Neural progenitor cell (in vitro differentiated cells): Measurements from ENCODE around the gene ITGA1. TPM values are rescaled to one million over a fixed set of nuclear protein-coding genes. Genes with fewer than 3 reads are reported as not detected.

Experiments
- DNase-seq: peaks from one replicate; pipeline ENCODE4 v3.0.0-alpha.2; 2016; ENCODE audit warnings: low spot score
- H2AFZ ChIP-seq: fragments of 200-600 bp; sonication (generic); replicated peaks from 2 replicates; pipeline ENCODE4 v1.6.1; 2016; ENCODE audit warnings: antibody characterized with exemption
- H3F3A ChIP-seq: fragments of 200-600 bp; sonication (generic); 2 replicates; pipeline ENCODE4 v1.6.1; 2016; ENCODE audit warnings: antibody characterized with exemption, low read depth
- H3K27ac ChIP-seq: fragments of 200-600 bp; sonication (generic); 2 replicates; pipeline ENCODE4 v1.5.1; 2016; ENCODE audit warnings: mild to moderate bottlenecking
- H3K27me3 ChIP-seq: fragments of 200-600 bp; sonication (generic); 2 replicates; pipeline ENCODE4 v1.6.1; 2016; ENCODE audit warnings: mild to moderate bottlenecking, moderate library complexity
- H3K36me3 ChIP-seq: fragments of 200-600 bp; sonication (generic); 2 replicates; pipeline ENCODE4 v1.5.1; 2016
- H3K4me1 ChIP-seq: fragments of 200-600 bp; sonication (generic); 2 replicates; pipeline ENCODE4 v1.6.1; 2016; ENCODE audit warnings: mixed run types
- H3K4me2 ChIP-seq: fragments of 200-600 bp; sonication (generic); 2 replicates; pipeline ENCODE4 v1.6.1; 2016
- H3K4me3 ChIP-seq: fragments of 200-600 bp; sonication (generic); 2 replicates; pipeline ENCODE4 v1.5.1; 2016
- H3K79me2 ChIP-seq: fragments of 200-600 bp; sonication (generic); 2 replicates; pipeline ENCODE4 v1.6.1; 2016; ENCODE audit warnings: low read depth
- H3K9ac ChIP-seq: fragments of 200-600 bp; sonication (generic); 2 replicates; pipeline ENCODE4 v1.6.1; 2016
- H3K9me3 ChIP-seq: fragments of 200-600 bp; sonication (generic); 2 replicates; pipeline ENCODE4 v1.5.1; 2016; ENCODE audit warnings: low read depth
- H4K20me1 ChIP-seq: fragments of 200-600 bp; sonication (generic); 2 replicates; pipeline ENCODE4 v1.6.1; 2016; ENCODE audit warnings: low read depth
- H3K27ac Mint-ChIP-seq: 3 replicates; pipeline ENCODE4 v1.8.0; 2021; ENCODE audit warnings: mixed read lengths
- H3K27me3 Mint-ChIP-seq: 2 replicates; pipeline ENCODE4 v1.8.0; 2022; ENCODE audit warnings: low read depth, mild to moderate bottlenecking, inconsistent platforms, moderate library complexity, mixed read lengths; ENCODE audit not compliant: insufficient read depth
- H3K36me3 Mint-ChIP-seq: 3 replicates; pipeline ENCODE4 v1.8.0; 2021; ENCODE audit warnings: mixed read lengths
- H3K4me1 Mint-ChIP-seq: 3 replicates; pipeline ENCODE4 v1.8.0; 2021; ENCODE audit warnings: mixed read lengths
- H3K4me3 Mint-ChIP-seq: 3 replicates; pipeline ENCODE4 v1.8.0; 2021; ENCODE audit warnings: mild to moderate bottlenecking, moderate library complexity, mixed read lengths
- H3K9me3 Mint-ChIP-seq: 3 replicates; pipeline ENCODE4 v1.8.0; 2020; ENCODE audit warnings: mixed read lengths
- EZH2 ChIP-seq: fragments of 200-600 bp; sonication (generic); IDR thresholded peaks from 2 replicates; pipeline ENCODE4 v1.6.1; 2017; ENCODE audit warnings: antibody characterized with exemption, mild to moderate bottlenecking, moderate library complexity
- EZH2phosphoT487 ChIP-seq: fragments of 200-600 bp; sonication (generic); IDR thresholded peaks from 2 replicates; pipeline ENCODE4 v1.6.1; 2017; ENCODE audit warnings: antibody characterized with exemption
- total RNA-seq: library from RNA; depleted of rRNA; stranded (reverse); fragments of >200 nt; gene quantifications from 2 replicates; pipeline ENCODE4 v1.2.3, GENCODE V29; 2015; ENCODE audit warnings: low replicate concordance
- TF ChIP-seq, protein P1 (sequence below): fragments of 200-600 bp; sonication (generic); IDR thresholded peaks from 2 replicates; pipeline ENCODE4 v1.5.1; 2017; ENCODE audit warnings: antibody characterized with exemption, mild to moderate bottlenecking

The ITGA1 gene
- total RNA-seq, 1 donor from 2014 or later = 2.2 TPM

DNA sequence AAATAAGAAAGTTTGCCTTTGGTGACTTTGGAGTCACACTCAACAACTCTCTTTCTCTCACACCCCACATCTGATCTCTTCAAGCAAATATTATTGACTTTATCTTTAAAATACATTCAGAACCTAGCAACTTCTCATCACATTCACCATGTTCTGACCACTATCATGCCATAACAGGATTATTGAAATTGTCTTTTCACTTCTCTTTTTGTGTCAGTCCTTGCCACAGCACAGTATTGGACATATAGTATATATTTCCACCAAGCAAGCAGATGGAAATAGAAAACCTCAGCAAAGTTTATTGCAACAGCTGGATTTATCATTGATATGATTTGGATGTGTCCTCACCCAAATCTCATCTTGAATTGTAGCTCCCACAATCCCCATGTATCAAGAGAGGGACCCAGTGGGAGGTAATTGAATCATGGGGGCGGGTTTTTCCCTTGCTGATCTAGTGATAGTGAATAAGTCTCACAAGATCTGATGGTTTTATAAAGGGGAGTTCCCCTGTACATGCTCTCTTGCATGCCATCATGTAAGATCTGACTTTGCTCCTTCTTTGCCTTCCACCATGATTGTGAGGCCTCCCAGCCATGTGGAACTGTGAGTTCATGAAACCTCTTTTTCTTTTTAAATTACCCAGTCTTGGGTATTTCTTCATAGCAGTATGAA lies 26.9 kb upstream of the ITGA1 start:
- Histone ChIP-seq H3K4me3 (no peak overlapping the region), H3K9me3 (no peaks in the 10 kb centered on the region), H4K20me1 (no peaks in the 10 kb centered on the region), H3K9ac (no peak overlapping the region), H2AFZ (no peak overlapping the region), H3F3A (no peaks in the 10 kb centered on the region), H3K27ac (no peak overlapping the region), H3K4me2 (no peak overlapping the region), H3K79me2 (no peaks in the 10 kb centered on the region), H3K36me3 (no peaks in the 10 kb centered on the region), H3K4me1 (no peaks in the 10 kb centered on the region), H3K27me3 (no peaks in the 10 kb centered on the region)
- DNase-seq = no peak
- H3K36me3 Mint-ChIP-seq = no peaks in the 10 kb centered on the region
- H3K27ac Mint-ChIP-seq = no peak overlapping the region
- TF ChIP-seq EZH2phosphoT487 = no peak
- no peak for TF ChIP-seq EZH2
- TF ChIP-seq, protein P1, sequence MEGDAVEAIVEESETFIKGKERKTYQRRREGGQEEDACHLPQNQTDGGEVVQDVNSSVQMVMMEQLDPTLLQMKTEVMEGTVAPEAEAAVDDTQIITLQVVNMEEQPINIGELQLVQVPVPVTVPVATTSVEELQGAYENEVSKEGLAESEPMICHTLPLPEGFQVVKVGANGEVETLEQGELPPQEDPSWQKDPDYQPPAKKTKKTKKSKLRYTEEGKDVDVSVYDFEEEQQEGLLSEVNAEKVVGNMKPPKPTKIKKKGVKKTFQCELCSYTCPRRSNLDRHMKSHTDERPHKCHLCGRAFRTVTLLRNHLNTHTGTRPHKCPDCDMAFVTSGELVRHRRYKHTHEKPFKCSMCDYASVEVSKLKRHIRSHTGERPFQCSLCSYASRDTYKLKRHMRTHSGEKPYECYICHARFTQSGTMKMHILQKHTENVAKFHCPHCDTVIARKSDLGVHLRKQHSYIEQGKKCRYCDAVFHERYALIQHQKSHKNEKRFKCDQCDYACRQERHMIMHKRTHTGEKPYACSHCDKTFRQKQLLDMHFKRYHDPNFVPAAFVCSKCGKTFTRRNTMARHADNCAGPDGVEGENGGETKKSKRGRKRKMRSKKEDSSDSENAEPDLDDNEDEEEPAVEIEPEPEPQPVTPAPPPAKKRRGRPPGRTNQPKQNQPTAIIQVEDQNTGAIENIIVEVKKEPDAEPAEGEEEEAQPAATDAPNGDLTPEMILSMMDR = no peak
- H3K4me1 Mint-ChIP-seq = no peaks in the 10 kb centered on the region
- H3K27me3 Mint-ChIP-seq = no peaks in the 10 kb centered on the region
- H3K4me3 Mint-ChIP-seq = no peak overlapping the region
- no peaks in the 10 kb centered on the region for H3K9me3 Mint-ChIP-seq

DNA sequence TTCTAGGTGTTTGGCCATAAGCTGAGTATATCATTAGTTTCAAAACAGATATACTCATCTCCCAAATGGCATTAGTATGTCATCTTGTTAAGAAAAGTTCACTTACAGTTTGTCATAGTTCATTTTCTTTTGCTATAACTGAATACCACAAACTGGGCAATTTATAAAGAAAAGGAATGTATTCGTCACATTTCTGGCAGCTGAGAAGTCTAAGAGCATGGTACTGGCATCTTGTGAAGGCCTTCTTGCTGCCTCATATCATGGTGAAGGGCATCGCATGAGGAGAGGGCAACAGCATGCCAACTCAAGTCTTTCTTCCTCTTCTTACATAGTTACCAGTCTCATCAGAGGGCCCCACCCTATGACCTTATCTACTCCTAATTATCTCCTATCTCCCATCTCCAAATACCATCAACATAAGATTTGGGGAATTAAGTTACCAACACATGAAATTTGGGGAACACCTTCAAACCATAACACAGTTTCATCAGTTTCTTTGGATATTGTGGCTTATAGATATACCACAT lies 20.4 kb upstream of the ITGA1 start:
- H3K9ac ChIP-seq = no peak overlapping the region
- no peak overlapping the region for H3K27ac ChIP-seq
- H3K79me2 ChIP-seq = no peaks in the 10 kb centered on the region
- no peak for DNase-seq
- no peak overlapping the region for H3K4me2 ChIP-seq
- no peak overlapping the region for H2AFZ ChIP-seq
- no peaks in the 10 kb centered on the region for H3F3A ChIP-seq
- H4K20me1 ChIP-seq = no peaks in the 10 kb centered on the region
- no peaks in the 10 kb centered on the region for H3K27me3 ChIP-seq
- H3K36me3 ChIP-seq = no peaks in the 10 kb centered on the region
- Mint-ChIP-seq H3K9me3 (no peaks in the 10 kb centered on the region), H3K4me1 (peaks cover 6% of the 10 kb centered on the region), H3K36me3 (no peaks in the 10 kb centered on the region), H3K4me3 (no peak overlapping the region), H3K27ac (no peak overlapping the region), H3K27me3 (peaks cover 3% of the 10 kb centered on the region)
- no peak overlapping the region for H3K4me3 ChIP-seq
- H3K9me3 ChIP-seq = no peaks in the 10 kb centered on the region
- TF ChIP-seq, protein P1 = no peak
- TF ChIP-seq EZH2 = no peak
- no peak for TF ChIP-seq EZH2phosphoT487
- H3K4me1 ChIP-seq = no peaks in the 10 kb centered on the region

DNA sequence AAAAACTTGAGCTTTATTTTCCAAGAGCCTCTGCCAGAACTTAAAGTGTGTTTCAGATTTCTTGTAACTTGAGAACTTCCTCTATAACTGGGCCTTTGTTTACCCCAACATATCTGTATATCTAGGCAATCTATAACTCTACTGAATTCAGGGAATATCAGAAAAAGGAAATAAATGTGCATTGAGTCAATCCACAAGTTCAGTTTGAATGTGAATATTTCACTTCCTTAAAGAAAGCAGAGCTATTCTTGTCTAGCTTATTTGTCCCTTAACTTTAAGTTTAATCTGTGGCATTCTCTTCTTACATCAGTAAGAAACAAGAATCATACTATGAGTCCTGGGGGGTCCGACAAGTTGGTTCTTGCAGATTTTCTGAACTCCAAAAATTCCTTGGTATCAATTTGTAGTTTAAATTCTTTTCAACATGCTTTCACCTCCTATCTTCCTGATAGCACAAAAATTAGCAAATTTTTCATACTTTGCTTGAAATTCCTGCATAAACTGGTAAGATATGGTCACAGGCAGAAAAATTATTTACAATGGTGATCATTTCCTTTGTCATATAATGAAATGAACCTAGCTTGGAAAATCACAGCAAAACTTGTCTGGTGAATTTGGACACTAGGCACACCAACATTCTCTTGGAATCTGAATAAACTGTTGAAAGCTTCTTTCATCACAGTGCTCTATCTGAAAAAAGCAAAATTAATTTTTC lies 19.8 kb upstream of the ITGA1 start:
- H3K4me3 ChIP-seq = no peak overlapping the region
- TF ChIP-seq EZH2 = no peak
- TF ChIP-seq EZH2phosphoT487 = no peak
- TF ChIP-seq, protein P1 = no peak

More for the DNA sequence above, 19.8 kb upstream of the ITGA1 start:
- H3K27me3 ChIP-seq = no peaks in the 10 kb centered on the region
- no peak for DNase-seq
- H3K36me3 Mint-ChIP-seq = no peaks in the 10 kb centered on the region
- no peak overlapping the region for H3K4me3 Mint-ChIP-seq
- H3K27me3 Mint-ChIP-seq = peaks cover 5% of the 10 kb centered on the region
- H3K36me3 ChIP-seq = no peaks in the 10 kb centered on the region
- no peaks in the 10 kb centered on the region for H3K4me1 ChIP-seq
- no peak overlapping the region for H3K27ac ChIP-seq
- H3K27ac Mint-ChIP-seq = no peak overlapping the region
- H3K4me1 Mint-ChIP-seq = peaks cover 10% of the 10 kb centered on the region
- H2AFZ ChIP-seq = no peak overlapping the region
- H3F3A ChIP-seq = no peaks in the 10 kb centered on the region
- H3K9me3 Mint-ChIP-seq = no peaks in the 10 kb centered on the region
- no peaks in the 10 kb centered on the region for H3K79me2 ChIP-seq
- H3K9ac ChIP-seq = no peak overlapping the region
- no peak overlapping the region for H3K4me2 ChIP-seq
- H3K9me3 ChIP-seq = no peaks in the 10 kb centered on the region
- H4K20me1 ChIP-seq = no peaks in the 10 kb centered on the region
